ENCODE results near the gene KLHL29.

Gene KLHL29

DNA sequence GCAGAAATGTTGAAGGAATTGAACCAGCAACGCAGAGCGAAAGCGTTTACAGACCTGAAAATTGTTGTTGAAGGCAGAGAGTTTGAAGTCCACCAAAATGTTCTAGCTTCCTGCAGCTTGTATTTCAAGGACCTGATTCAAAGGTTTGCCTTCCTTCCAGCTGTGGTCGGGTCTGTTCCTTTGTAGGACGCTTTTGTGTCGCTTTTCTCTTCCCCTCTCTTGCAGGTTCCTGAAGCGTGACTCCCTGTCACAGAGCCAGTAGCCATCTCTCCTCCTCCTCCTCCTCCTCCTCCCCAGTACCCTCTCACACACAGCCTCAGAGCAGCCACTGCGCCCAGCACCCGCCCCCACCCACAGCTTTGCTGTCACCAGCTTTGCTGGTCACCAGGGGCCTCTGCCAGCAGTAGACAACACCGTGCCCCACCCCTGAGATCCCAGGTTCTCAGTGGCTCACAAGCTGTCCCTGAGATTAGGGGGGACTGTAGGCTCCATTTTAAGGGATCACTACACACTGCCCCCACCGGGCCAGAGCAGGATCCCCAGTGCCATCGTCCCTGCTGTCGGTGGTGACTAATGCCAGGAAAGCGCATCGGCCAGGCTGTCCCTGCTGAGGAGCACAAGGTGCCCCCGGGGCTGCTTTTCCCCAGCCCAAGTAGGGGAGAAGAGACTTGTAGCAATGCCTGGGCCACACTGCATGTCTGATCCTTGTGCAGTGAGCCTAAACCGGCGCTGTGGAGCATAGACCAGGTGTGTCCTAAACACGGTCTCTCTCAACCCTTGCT, 299.6 kb downstream of the KLHL29 start:
- no peak for DNase-seq (ENCODE audit: low read depth)

DNA sequence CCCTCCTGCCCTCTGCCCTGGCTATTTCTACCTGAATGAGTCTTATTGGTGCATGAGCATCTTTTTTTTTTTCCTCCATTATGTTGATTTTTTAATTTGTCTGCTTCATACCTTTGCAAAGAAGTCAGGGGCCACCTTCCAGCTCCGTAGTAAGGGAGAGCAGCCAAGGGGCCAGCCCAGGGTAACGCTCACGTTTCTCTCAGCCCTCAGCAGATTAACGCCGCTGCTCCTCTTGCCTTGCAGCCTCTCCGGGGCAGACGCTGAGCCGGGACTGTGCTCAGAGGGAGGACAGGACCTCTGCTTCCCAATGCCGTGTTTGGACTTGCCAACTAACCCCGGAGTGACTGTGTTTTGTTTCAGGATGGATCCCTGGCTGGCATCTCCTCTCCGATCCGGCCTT, 300.2 kb downstream of the KLHL29 start:
- DNase-seq (ENCODE audit: low read depth): no peak

DNA sequence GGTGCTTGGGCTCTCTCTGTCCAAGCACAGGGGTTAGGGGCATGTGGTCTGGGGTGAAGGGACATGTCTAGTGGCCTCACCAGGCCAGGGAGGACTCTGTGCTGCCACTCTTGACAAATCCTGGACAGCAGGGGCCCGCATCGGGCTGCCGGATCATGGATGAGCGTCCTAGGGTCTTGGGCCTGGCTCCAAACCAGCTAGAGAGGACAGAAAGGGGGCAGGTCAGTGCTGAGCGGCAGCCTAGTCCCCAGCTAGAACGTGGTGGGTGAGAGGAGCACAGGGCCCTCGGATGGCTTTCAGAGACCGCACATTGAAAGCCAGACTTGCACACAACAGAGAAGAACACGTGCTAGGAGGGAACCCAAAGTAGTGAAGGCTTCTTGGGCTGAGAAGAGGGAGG, 300.7 kb downstream of the KLHL29 start:
- no peak for DNase-seq (ENCODE audit: low read depth)

DNA sequence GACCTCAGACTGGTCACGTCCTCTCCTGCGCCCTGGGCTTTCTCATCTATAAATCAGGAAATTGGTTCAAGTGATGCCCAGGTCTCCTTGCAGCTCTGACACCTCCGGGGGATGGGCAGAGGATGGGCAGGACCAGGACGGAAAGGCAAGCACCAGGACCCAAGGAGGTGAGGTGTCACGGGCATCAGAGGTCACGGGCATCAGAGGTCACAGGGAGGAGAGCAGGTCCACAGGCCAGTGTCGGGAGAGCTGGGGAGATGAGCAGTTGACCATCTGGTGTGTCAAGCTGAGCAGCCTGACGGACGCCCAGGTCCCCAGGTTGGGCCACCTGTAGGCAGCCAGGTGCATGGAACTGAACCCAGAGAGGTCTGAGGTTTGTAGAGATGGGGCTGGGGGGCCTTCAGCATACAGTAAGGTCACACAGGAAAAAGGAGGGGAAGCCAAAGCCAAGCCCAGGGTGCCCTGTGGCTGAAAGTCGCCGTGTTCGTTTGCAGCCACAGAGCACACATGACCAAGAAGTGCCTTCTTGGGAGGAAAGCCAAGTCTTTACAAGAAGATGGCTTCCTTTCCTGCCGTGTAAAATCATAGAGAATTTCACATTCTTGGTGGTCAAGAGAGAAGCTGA, 301.5 kb downstream of the KLHL29 start:
- no peak for DNase-seq (ENCODE audit: low read depth)

DNA sequence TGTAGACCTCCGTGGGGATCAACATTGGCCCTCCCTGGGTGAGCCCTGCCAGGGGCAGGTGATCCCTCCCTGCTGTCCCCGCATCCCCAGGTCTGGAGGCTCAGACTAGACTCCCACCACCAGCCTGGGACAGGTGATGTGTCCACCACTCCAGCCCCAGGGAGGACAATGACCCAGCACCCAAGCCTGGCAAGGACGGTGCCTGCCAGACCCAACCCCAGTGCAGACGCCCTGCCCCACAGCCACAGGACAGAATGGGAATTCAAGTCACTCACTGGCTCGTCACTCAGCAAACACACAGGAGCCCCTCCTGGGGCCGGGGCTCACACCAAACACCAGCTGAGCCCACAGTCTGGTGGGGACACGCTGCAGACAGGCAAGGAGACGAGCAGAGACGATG, 302.2 kb downstream of the KLHL29 start:
- DNase-seq (ENCODE audit: low read depth): no peak

DNA sequence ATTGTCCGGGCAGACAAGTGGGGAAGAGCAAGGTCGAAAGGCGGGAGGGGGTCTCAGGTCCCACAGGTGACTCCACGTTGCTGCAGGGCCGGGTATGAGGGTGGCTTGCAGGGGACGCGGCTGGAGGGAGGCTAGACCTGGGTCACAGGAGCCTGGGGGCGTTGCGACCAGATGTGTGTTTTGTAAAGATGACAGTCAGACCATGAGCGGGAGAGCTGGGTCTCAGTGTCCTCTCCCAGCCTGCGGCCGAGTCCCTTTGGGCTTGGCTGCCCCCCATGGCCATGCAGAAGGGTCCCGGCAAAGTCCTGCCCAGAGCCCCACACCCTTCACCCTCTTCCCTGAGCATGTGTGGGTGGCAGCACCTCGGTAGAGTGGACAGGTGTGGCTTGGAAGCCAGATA, 302.7 kb downstream of the KLHL29 start:
- no peak for DNase-seq (ENCODE audit: low read depth)

DNA sequence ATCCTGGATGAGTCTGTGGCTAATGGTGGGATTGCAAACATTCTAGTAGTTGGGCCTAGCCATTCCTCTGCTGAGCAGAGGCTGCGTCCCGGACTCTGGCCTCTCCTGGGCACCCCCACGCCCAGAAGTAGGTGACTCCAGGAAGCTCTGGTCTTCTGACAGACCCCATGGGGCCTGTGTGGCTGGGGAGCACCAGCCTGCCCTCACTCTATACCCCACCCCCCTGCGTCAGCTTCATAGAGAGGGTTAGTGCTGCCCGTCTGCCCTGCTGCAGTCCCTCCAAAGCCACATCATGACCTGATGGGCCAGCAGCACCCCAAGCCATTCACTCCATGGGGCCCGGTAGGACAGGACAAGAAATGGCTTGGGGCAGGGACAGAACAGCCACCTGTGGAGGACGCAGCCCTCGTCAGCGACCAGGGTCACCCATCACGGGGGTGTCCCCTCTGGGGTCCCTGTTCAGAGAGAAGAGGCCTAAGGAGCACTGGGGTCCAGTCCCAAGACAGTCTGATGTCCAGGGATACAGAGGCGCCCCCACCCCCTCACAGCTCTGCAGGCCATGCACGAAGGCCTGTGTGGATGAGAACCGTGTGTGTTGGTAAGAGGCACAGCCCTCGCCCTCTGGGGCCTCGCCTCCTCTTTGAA, 303.6 kb downstream of the KLHL29 start:
- DNase-seq (ENCODE audit: low read depth): no peak

DNA sequence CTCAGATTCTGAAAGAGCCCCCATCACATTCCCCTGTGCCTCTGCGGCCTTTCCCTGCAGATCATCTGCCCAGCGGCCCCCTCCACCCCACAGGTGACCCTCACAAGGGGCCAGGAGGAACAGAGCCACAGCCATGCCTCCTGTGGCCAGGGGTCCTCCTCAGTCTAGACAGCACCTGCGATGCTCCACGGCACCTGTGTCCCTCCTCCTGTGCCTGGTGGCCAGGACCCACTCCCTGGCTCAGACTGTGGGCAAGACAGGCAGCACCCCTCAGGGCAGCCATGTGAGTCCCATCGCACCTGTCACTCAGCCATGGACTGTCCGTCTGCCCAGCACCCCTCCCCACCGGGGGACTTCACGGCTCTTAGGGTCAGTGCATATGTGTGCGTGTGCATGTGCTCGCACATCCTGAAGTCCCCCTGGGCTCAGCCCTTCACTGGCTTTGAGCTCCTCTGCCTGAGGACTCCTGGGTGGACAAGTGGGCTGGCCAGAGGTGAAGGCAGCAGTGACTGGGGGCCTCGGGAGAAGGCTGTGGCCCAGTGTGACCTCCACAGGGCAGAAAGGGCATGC, 304.2 kb downstream of the KLHL29 start:
- DNase-seq (ENCODE audit: low read depth): no peak

DNA sequence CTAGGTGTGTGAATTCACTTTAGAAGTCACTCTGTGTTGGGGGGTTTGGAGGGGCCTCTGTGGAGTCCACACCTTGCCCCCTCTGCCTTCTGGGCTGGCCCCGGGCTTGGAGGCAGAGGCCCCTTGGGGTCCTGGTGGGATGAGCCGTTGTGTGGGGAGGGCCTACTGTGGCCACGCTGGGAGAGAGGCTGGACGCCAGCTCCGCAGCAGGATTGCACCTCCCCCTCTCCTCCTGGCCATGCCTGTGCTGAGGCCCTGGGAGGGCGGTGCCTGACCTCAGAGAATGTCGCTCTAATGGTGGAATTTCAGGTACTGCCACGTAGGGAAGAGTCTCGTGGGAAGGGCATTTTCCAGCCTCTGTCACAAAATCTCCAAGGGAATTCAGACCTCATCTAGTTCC, 304.9 kb downstream of the KLHL29 start:
- DNase-seq (ENCODE audit: low read depth): no peak

DNA sequence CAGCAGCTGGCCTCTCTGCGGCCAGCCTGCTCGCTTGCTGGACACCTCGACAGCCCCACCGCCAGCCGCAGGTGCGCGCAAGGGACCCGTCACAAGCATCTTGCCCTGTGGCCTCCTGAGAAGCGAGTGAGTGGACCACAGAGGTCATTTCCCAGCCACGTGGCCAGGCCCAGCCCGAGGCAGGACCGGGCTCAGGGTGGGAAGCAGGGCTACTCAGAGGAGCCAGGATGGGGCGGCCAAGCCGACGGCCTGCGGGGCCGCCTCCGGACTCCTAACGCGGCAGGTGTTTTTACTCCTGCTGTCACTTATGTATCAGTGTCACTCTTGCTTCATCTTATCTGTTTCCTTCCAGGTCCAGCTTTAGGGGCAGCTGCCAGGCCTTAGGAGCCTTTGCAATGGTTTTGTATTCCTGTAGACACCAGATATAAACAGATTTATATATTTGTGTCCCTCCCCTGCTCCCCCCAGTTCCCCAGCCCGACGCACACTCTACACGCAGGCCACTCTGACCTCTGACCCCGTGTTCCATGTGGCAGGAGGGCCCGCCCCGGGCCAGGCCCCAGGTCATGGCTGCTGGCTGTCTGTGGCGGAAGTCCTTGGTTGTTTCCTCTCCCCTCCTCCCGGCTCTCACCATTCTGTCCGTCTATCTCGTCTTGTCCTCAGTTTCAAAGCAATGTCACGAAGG, 305.6 kb downstream of the KLHL29 start:
- DNase-seq (ENCODE audit: low read depth): no peak

DNA sequence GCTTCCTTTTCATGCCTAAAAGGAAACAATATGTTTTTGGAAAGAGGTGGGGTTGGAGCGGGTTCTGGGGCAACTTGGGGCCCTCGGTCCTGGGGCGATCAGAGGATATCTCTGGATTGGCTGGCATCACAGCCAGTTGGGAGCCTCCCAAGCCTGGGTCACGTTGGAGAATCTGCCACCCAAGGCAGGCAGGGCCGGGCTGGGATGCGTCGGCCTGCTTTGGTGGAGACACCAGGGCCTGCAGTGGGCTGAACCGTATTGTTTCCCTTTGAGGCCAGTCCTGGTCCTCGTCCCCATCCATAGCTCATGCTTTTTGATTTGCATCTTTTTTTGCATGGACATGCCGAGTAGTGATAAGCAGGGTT, 306.1 kb downstream of the KLHL29 start:
- no peak for DNase-seq (ENCODE audit: low read depth)

DNA sequence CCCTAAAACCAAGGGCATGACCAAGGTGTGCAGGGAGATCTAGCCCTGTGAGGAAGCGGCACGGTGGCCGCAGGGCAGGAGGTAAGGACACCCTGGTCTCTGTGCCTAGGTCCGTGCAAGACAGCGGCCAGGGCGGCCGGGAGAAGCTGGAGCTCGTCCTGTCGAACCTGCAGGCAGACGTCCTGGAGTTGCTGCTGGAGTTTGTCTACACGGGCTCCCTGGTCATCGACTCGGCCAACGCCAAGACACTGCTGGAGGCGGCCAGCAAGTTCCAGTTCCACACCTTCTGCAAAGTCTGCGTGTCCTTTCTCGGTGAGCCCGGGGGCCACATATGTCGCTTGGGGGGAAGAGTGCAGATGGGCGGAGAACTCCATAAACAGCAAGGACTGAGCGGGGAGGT, 306.6 kb downstream of the KLHL29 start:
- no peak for DNase-seq (ENCODE audit: low read depth)

DNA sequence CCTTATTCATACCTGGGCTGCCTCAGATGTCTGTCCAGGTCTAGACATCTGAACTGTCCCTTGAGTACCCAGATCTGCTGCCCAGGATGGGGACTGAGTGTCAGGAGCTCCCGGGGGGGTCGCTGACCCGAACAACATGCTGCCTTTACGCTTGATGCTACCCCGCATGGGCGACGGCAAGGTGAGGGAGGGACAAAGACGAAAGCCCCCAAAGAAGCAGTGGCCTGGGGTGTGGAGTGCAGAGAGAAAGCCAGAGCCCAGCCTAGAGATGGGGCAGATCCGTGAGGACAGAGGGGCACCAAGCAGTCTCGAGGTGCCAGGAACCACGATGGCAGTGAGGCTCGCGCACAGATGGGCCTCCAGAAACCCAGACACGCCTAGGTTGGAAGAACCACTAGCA, 307.3 kb downstream of the KLHL29 start:
- no peak for DNase-seq (ENCODE audit: low read depth)

DNA sequence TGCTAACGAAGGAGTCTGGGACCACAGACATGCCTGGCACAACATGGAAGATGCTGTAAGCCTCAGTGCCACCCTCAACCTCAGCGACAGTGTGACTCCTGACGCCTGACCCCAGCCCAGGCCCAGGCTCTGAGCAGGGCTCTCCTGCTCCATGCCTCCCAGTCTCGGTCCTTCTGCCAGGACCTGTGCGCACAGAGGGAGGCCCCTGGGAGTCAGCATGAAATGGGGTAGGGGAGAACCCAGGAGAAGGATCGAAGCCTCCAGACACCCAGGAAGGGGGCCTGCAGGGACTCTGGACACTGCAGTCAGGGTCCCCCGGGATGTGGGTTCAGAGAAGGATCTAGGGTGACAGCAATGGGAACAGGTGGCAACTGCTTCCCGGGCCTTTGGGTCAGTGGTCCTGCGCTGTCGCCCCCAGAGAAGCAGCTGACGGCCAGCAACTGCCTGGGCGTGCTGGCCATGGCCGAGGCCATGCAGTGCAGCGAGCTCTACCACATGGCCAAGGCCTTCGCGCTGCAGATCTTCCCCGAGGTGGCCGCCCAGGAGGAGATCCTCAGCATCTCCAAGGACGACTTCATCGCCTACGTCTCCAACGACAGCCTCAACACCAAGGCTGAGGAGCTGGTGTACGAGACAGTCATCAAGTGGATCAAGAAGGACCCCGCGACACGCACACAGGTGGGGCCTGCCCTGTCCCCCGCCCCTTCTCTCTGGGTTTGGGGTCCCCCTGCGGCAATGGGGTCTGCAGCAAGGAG, 308.0 kb downstream of the KLHL29 start:
- DNase-seq (ENCODE audit: low read depth): no peak

DNA sequence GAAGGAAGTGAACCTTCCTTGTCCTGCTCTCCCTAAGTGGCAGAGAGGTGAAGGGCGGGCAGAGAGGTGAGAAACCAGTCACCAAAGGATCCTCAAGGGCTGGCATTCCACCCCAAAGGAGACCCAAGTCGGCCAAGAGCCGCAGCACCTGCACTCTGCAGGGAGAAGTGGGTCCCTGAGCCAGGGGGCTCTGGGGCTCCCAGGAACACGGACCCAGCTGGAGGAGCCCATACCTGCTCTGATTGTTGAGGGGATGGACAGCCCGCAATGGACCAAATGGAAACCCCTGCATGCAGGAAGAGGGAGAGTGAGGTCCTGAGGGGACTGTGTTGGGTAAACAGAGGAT, 308.6 kb downstream of the KLHL29 start:
- DNase-seq (ENCODE audit: low read depth): no peak

DNA sequence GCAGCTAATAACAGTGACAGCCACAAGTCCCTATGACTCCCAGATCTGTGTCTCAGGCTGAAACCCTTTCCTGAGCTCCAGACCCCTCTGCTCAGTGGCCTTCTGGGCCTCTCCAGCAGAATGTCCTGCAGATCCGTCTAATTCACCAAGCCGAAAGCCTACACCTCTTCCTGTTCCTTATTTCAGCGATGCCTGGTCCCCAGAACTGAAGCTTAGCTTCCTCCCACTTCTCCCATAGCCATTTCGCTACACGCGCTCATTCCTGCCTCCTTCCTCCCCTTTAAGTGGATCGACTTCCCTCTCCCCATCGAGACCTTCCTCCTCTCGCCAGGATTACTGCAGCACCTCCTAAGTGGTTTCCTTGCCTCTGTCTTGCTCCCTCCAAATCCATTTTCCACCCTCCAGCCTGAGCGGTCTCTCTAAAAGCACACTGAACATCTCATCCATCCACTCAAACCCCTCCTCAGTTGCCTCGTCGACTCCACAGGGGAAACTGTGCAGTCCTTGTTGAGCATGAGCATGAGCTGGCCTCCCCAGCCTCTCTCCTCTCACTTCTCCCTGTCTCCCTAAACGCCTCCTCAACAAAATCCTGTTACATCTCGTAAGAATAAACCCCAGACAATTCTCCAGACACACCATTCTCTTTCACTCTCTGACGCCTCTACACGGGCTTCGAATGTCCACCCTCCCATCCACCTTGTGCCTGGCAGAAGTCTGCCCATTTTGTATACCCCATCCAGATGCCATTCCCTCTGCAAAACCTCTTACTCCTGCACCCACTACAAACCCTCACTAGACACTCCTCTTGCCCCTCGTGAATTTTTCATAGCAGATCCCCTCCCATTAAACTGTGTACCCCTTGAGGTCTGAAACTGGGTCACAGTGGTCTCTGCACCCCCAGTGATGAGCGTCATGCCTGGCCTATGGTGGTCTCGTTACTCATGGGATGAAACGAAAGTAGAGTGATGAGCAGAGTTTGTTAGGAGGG, 309.4 kb downstream of the KLHL29 start:
- no peak for DNase-seq (ENCODE audit: low read depth)

DNA sequence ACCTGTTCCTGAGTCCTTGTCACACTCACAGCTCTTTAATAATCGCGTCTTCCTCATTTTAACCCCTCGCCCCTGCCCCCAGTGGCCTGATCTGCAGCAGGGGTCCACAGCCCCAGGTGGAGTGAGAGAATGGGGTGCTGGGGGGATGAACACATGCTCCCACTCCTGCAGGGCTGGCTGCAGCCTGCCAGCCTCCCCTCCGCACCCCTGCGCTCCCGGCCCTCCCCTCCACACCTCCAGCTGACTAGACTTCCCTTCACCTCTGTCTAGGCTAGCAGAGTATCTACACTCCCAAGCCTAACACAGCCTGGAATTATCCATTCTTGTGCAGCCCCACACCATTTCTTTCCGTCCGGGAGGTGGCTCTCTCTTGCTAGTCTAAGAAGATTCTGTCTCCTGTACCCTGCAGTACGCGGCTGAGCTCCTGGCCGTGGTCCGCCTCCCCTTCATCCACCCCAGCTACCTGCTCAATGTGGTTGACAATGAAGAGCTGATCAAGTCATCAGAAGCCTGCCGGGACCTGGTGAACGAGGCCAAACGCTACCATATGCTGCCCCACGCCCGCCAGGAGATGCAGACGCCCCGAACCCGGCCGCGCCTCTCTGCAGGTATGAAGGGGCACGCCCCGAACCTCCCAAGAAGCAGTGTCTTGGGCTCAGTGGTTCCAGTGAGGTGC, 310.4 kb downstream of the KLHL29 start:
- no peak for DNase-seq (ENCODE audit: low read depth)

DNA sequence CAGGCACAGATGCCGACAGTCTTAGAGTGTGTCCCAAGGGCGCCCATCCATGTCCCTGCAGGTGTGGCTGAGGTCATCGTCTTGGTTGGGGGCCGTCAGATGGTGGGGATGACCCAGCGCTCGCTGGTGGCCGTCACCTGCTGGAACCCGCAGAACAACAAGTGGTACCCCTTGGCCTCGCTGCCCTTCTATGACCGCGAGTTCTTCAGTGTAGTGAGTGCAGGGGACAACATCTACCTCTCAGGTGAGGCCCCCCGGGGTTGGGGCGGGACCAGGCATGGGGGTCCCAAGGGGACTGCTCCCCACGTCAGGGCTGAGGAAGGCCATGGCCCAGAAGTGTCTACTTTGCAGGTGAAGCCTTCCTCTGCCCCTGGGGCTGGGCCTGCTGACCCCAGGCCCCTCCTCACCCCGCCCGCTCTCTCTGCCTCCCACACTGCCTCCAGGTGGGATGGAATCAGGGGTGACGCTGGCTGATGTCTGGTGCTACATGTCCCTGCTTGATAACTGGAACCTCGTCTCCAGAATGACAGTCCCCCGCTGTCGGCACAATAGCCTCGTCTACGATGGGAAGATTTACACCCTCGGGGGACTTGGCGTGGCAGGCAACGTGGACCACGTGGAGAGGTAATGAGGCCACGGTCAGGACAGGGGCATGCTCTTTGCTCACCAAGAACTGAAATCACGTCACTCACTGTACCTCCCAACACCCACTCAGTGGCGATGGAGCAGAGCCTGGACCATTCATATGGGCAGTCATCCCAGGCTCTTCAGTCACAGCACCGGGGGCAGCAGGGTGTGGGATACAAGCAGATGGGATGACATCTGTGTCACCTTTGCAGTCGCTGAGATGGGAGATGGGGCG, 311.1 kb downstream of the KLHL29 start:
- DNase-seq (ENCODE audit: low read depth): no peak

DNA sequence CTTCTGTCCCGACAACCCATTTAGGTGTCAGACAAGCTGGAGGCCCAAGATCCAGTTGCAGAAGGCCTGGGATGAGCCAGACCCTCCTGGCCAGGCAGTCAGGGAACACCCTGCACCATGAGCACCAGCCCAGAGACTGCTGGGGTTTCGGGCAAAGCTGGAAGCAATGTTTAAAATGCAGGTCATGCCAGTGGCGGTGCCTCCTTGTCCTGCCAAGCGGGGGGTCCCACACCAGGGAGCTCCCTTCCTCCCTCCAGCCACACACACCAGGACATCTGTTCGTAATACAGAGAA, 311.7 kb downstream of the KLHL29 start:
- no peak for DNase-seq (ENCODE audit: low read depth)

Data from T-helper 22 cell (primary cell).